HT-29 (cell line): ENCODE results near the gene DENND4B. TPM values are rescaled to one million over a fixed set of nuclear protein-coding genes. Genes with fewer than 3 reads are reported as not detected.

Experiments
- DNase-seq: peaks from one replicate; pipeline ENCODE4 v3.0.0-alpha.2; 2015; ENCODE audit warnings: low spot score
- total RNA-seq: library from RNA; depleted of rRNA; stranded (reverse); fragments of >200 nt; shearing (Covaris generic); gene quantifications from 2 replicates; pipeline ENCODE4 v1.2.3, GENCODE V29; 2014

Gene DENND4B
- total RNA-seq, 1 experiment from 2014 or later = 36.5 TPM

- DNase-seq = no peak
Observed at GRCh38 chr1:153973071-153973470, 26.6 kb upstream of the DENND4B start.

- no peak for DNase-seq
Observed at GRCh38 chr1:153970346-153970745, 23.8 kb upstream of the DENND4B start.

- no peak for DNase-seq
Observed at GRCh38 chr1:153968972-153969371, 22.5 kb upstream of the DENND4B start.

GRCh38 chr1:153968408-153968807, 21.9 kb upstream of the DENND4B start:
- DNase-seq = no peak

GRCh38 chr1:153968000-153968363, 21.5 kb upstream of the DENND4B start:
- no peak for DNase-seq

GRCh38 chr1:153967107-153967999, 20.8 kb upstream of the DENND4B start, which contains the start of gene CREB3L4:
CREB3L4 (plus strand) TSS chr1:153967902; CDS start chr1:153968526, 624 bp downstream.
- peak; percentile 96 for DNase-seq

GRCh38 chr1:153963850-153964331, 17.4 kb upstream of the DENND4B start:
- DNase-seq = peak; percentile 88

GRCh38 chr1:153963030-153963849, 16.7 kb upstream of the DENND4B start, which contains the start of gene SLC39A1:
SLC39A1 (minus strand) TSS chr1:153963537; CDS start chr1:153962715, 822 bp downstream.
- peak; percentile 98 for DNase-seq

- DNase-seq = peak; percentile 60
Observed at GRCh38 chr1:153962088-153963029, 15.8 kb upstream of the DENND4B start.

GRCh38 chr1:153961421-153961820, 14.9 kb upstream of the DENND4B start:
- DNase-seq = no peak

- DNase-seq = no peak
Observed at GRCh38 chr1:153960206-153960605, 13.7 kb upstream of the DENND4B start.

GRCh38 chr1:153959454-153959853, 12.9 kb upstream of the DENND4B start:
- DNase-seq = no peak

GRCh38 chr1:153958961-153959260, 12.4 kb upstream of the DENND4B start:
- DNase-seq = no peak

- peak; percentile 98 for DNase-seq
Observed at GRCh38 chr1:153958111-153958960, 11.8 kb upstream of the DENND4B start, which contains the start of gene CRTC2. CRTC2 (minus strand) TSS chr1:153958612; CDS start chr1:153958497, 115 bp downstream.

- no peak for DNase-seq
Observed at GRCh38 chr1:153957744-153958110, 11.2 kb upstream of the DENND4B start.

GRCh38 chr1:153956997-153957715, 10.6 kb upstream of the DENND4B start:
- DNase-seq = no peak

- DNase-seq = no peak
Observed at GRCh38 chr1:153954826-153955225, 8.3 kb upstream of the DENND4B start.

GRCh38 chr1:153953859-153954365, 7.4 kb upstream of the DENND4B start:
- DNase-seq = no peak

- DNase-seq = no peak
Observed at GRCh38 chr1:153951801-153952200, 5.3 kb upstream of the DENND4B start.
